CD14-positive monocyte (primary cell): ENCODE data around the gene NCK1. TPM values are rescaled to one million over a fixed set of nuclear protein-coding genes. Genes with fewer than 3 reads are reported as not detected.

ENCODE experiments used
- DNase-seq, 3 donors: peaks; one replicate each; pipeline ENCODE4 v3.0.0-alpha.2; 2011 to 2022
- H2AFZ ChIP-seq: 2 replicates; pipeline ENCODE4 v1.6.0; 2012; ENCODE audit warnings: mild to moderate bottlenecking, low read depth, low read length, inconsistent platforms; ENCODE audit not compliant: insufficient read depth, poor library complexity, severe bottlenecking
- H3K27ac ChIP-seq, 2 donors: 1 replicate in 1 of 2; 2 replicates in 1 of 2; pipeline ENCODE4 v1.5.1; 2012 to 2013; ENCODE audit warnings: low read length in 2 of 2, control low read depth in 1 of 2, inconsistent platforms in 1 of 2, low read depth in 1 of 2, mild to moderate bottlenecking in 1 of 2
- H3K27me3 ChIP-seq, 2 donors: one replicate each; pipeline versions ENCODE4 v1.6.0 to v1.6.1; 2011 to 2013; ENCODE audit warnings: low read length in 2 of 2; ENCODE audit not compliant: control insufficient read depth in 2 of 2, insufficient read depth in 2 of 2
- H3K36me3 ChIP-seq, 2 donors: replicated peaks in 1 of 2; 1 replicate in 1 of 2; 2 replicates in 1 of 2; pipeline versions ENCODE4 v1.5.1 to v1.6.1; 2012 to 2013; ENCODE audit warnings: low read length in 2 of 2, control low read depth in 1 of 2, inconsistent platforms in 1 of 2, mild to moderate bottlenecking in 1 of 2; ENCODE audit not compliant: insufficient read depth in 2 of 2, control insufficient read depth in 1 of 2
- H3K4me1 ChIP-seq, 2 donors: 1 replicate in 1 of 2; 2 replicates in 1 of 2; pipeline versions ENCODE4 v1.5.1 to v1.6.1; 2012 to 2013; ENCODE audit warnings: low read length in 2 of 2, control low read depth in 1 of 2, inconsistent platforms in 1 of 2, mild to moderate bottlenecking in 1 of 2, moderate library complexity in 1 of 2; ENCODE audit not compliant: insufficient read depth in 2 of 2, control insufficient read depth in 1 of 2
- H3K4me2 ChIP-seq: replicated peaks from 2 replicates; pipeline ENCODE3; 2012; ENCODE audit warnings: low read length, moderate library complexity, mild to moderate bottlenecking; ENCODE audit not compliant: poor library complexity, severe bottlenecking; ENCODE audit errors: extremely low read depth
- H3K4me3 ChIP-seq, 3 experiments: fragments of 200-600 bp in 1 of 3; sonication (generic) in 1 of 3; replicated peaks in 1 of 3; 1 replicate in 2 of 3; 2 replicates in 1 of 3; pipeline ENCODE4 v1.5.1; 2011 to 2013; ENCODE audit warnings: low read length in 3 of 3, mild to moderate bottlenecking in 3 of 3, control low read depth in 2 of 3, low read depth in 2 of 3, inconsistent platforms in 1 of 3, moderate library complexity in 1 of 3
- H3K79me2 ChIP-seq: 2 replicates; pipeline ENCODE4 v1.6.0; 2012; ENCODE audit warnings: mild to moderate bottlenecking, control low read depth, inconsistent platforms, low read length, moderate library complexity; ENCODE audit not compliant: insufficient read depth
- H3K9ac ChIP-seq: 2 replicates; pipeline ENCODE4 v1.6.0; 2017; ENCODE audit warnings: low read length, mild to moderate bottlenecking; ENCODE audit not compliant: insufficient read depth, poor library complexity, severe bottlenecking
- H3K9me3 ChIP-seq, 2 donors: replicated peaks in 1 of 2; 1 replicate in 1 of 2; 2 replicates in 1 of 2; pipeline versions ENCODE4 v1.5.1 to v1.6.1; 2012 to 2013; ENCODE audit warnings: low read length in 2 of 2, control low read depth in 1 of 2; ENCODE audit not compliant: control insufficient read depth in 1 of 2, insufficient read depth in 1 of 2
- H4K20me1 ChIP-seq: 2 replicates; pipeline ENCODE4 v1.6.0; 2012; ENCODE audit warnings: mild to moderate bottlenecking, low read length, control low read depth, moderate library complexity; ENCODE audit not compliant: insufficient read depth
- H3K27ac Mint-ChIP-seq, 7 donors: one replicate each; pipeline ENCODE4 v1.8.0; 2020; ENCODE audit warnings: mild to moderate bottlenecking in 7 of 7, mixed read lengths in 7 of 7, moderate library complexity in 6 of 7, inconsistent platforms in 2 of 7
- H3K27me3 Mint-ChIP-seq, 3 donors: one replicate each; pipeline ENCODE4 v1.8.0; 2021 to 2022; ENCODE audit warnings: low read depth in 3 of 3, mild to moderate bottlenecking in 3 of 3, mixed read lengths in 3 of 3, moderate library complexity in 3 of 3, inconsistent platforms in 1 of 3
- H3K36me3 Mint-ChIP-seq, 2 donors: one replicate each; pipeline ENCODE4 v1.8.0; 2020; ENCODE audit warnings: mixed read lengths in 2 of 2, inconsistent platforms in 1 of 2, mild to moderate bottlenecking in 1 of 2
- H3K4me1 Mint-ChIP-seq: one replicate; pipeline ENCODE4 v1.8.0; 2020; ENCODE audit warnings: mild to moderate bottlenecking, mixed read lengths
- H3K4me3 Mint-ChIP-seq, 2 donors: one replicate each; pipeline ENCODE4 v1.8.0; 2020; ENCODE audit warnings: mild to moderate bottlenecking in 2 of 2, mixed read lengths in 2 of 2, moderate library complexity in 1 of 2
- H3K9me3 Mint-ChIP-seq, 7 donors: one replicate each; pipeline ENCODE4 v1.8.0; 2020 to 2022; ENCODE audit warnings: mixed read lengths in 7 of 7, mild to moderate bottlenecking in 6 of 7, moderate library complexity in 6 of 7, inconsistent platforms in 2 of 7
- CTCF ChIP-seq: fragments of 200-600 bp; IDR thresholded peaks from one replicate; pipeline ENCODE4 v1.8.0; 2022; ENCODE audit warnings: antibody characterized with exemption, mild to moderate bottlenecking
- WGBS: methylation state at CpG from one replicate; pipeline ENCODE4 v1.1.5; 2013; ENCODE audit warnings: missing lambda C conversion rate; ENCODE audit not compliant: insufficient coverage; 5-methylcytosine and 5-hydroxymethylcytosine counted together
- intact Hi-C, 2 donors: fragments of 100-400 bp; cut with micrococcal nuclease; formaldehyde crosslinking; loops; one replicate each; pipeline versions ENCODE4 v1.15.0 to v1.15.1; 2023
- polyA plus RNA-seq, 3 donors: library from polyadenylated mRNA; depleted of rRNA in 1 of 3; unstranded in 2 of 3; stranded (reverse) in 1 of 3; fragments of 300-500 nt in 2 of 3; fragments of >200 nt in 1 of 3; fragmentation: Illumina TruSeq in 2 of 3; gene quantifications; 1 replicate in 2 of 3; 2 replicates in 1 of 3; pipeline ENCODE4 v1.2.3, GENCODE V29; 2012 to 2021

The NCK1 gene
- polyA plus RNA-seq, 3 donors: 20.4 to 28.8 (median 22.8) TPM

GRCh38 chr3:136908297-136908696, 46.3 kb downstream of the NCK1 start:
- peaks cover 100% of the 10 kb centered on the region for H4K20me1 ChIP-seq
- H3K4me1 ChIP-seq: no peaks in the 10 kb centered on the region
- peaks cover 0 to 2% of the 10 kb centered on the region in 2 donors for H3K36me3 ChIP-seq
- peaks cover 4 to 14% of the 10 kb centered on the region in 2 donors for H3K9me3 ChIP-seq
- H3K4me3 ChIP-seq: no peak overlapping the region
- intact Hi-C loops: no loop called here
- H3K9ac ChIP-seq: no peak overlapping the region
- TF ChIP-seq CTCF: no peak
- H3K4me2 ChIP-seq: no peak overlapping the region
- no peak overlapping the region for H2AFZ ChIP-seq
- no peak for DNase-seq
- peaks cover 100% of the 10 kb centered on the region for H3K79me2 ChIP-seq
- no peaks in the 10 kb centered on the region for H3K27me3 ChIP-seq
- Mint-ChIP-seq H3K9me3 (peaks cover 12 to 21% (median 15%) of the 10 kb centered on the region in 7 donors), H3K27ac (peak overlapping the region in 1 of 7 donors; percentile 8), H3K36me3 (peaks cover 13 to 23% of the 10 kb centered on the region in 2 donors), H3K4me3 (no peak overlapping the region), H3K4me1 (peaks cover 26% of the 10 kb centered on the region), H3K27me3 (no peaks in the 10 kb centered on the region)
- H3K27ac ChIP-seq: no peak overlapping the region
- 100% methylated on average over 2 of the region's 2 CpGs for WGBS

GRCh38 chr3:136909187-136909586, 47.2 kb downstream of the NCK1 start:
- no peak for TF ChIP-seq CTCF
- H3K27me3 Mint-ChIP-seq: no peaks in the 10 kb centered on the region
- peak overlapping the region in 3 of 7 donors; percentile 44 to 64 (median 48) for H3K27ac Mint-ChIP-seq
- intact Hi-C loops: no loop called here
- Histone ChIP-seq H3K9ac (no peak overlapping the region), H3K4me2 (no peak overlapping the region), H3K4me3 (no peak overlapping the region), H3K79me2 (peaks cover 100% of the 10 kb centered on the region), H3K9me3 (peaks cover 0 to 6% of the 10 kb centered on the region in 2 donors), H3K36me3 (peaks cover 0 to 2% of the 10 kb centered on the region in 2 donors), H3K4me1 (peaks cover 0 to 3% of the 10 kb centered on the region in 2 donors), H3K27ac (peak overlapping the region in 1 of 2 donors; percentile 43), H4K20me1 (peaks cover 100% of the 10 kb centered on the region), H3K27me3 (no peaks in the 10 kb centered on the region), H2AFZ (no peak overlapping the region)
- no peak for DNase-seq
- peaks cover 14 to 30% of the 10 kb centered on the region in 2 donors for H3K36me3 Mint-ChIP-seq
- H3K4me3 Mint-ChIP-seq: no peak overlapping the region
- H3K9me3 Mint-ChIP-seq: peaks cover 6 to 15% (median 9%) of the 10 kb centered on the region in 7 donors
- 69% methylated on average over 2 of the region's 4 CpGs for WGBS
- peaks cover 31% of the 10 kb centered on the region for H3K4me1 Mint-ChIP-seq
